ENCODE measurements around the gene MCU. TPM values are rescaled to one million over a fixed set of nuclear protein-coding genes. Genes with fewer than 3 reads are reported as not detected.

Gene MCU
- total and polyA plus RNA-seq, 10 of the 15 experiments (the other 5 are each of a cell fraction or from before 2014, with no cell fraction given): 5.1 to 49.1 (median 17.9) TPM

DNA sequence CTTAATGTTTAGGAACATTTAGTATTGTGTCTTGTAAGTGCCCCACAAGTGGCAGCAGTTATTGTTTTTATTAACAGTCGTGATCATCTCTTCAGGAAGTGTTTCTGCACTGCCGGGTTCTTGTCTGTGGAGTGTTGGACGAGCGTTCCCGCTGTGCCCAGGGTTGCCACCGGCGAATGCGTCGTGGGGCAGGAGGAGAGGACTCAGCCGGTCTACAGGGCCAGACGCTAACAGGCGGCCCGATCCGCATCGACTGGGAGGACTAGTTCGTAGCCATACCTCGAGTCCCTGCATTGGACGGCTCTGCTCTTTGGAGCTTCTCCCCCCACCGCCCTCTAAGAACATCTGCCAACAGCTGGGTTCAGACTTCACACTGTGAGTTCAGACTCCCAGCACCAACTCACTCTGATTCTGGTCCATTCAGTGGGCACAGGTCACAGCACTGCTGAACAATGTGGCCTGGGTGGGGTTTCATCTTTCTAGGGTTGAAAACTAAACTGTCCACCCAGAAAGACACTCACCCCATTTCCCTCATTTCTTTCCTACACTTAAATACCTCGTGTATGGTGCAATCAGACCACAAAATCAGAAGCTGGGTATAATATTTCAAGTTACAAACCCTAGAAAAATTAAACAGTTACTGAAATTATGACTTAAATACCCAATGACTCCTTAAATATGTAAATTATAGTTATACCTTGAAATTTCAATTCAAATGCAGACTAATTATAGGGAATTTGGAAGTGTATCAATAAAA is 240.5 kb downstream of the MCU start:
- DNase-seq (ENCODE audit: low read depth, low spot score) (no peak), ATAC-seq (no peak), FAIRE-seq (no peak)
- no peak overlapping the region for H3K4me3 ChIP-seq
- CTCF ChIA-PET: interaction anchor here (0.6 kb wide), 1 partner anchor 127 kb away, joined by 4 read pairs; no protein-coding TSS in a partner anchor
- H4K20me1 ChIP-seq (ENCODE audit: control insufficient read depth, insufficient read depth): no peaks in the 10 kb centered on the region
- no peaks in the 10 kb centered on the region for H3K79me2 ChIP-seq (ENCODE audit: control insufficient read depth, insufficient read depth, low read length)
- TF ChIP-seq RFX5 (IDR thresholded peaks at IDR 0.05; ENCODE audit: low read depth, low read length): no peak
- TF ChIP-seq IKZF2 (IDR thresholded peaks at IDR 0.05): no peak
- no peak for TF ChIP-seq POLR2A (IDR thresholded peaks at IDR 0.05; ENCODE audit: low read depth, low read length)
- no peak for TF ChIP-seq EP300 (IDR thresholded peaks at IDR 0.05; ENCODE audit: borderline replicate concordance in 1 of 2, control insufficient read depth in 1 of 2, low read depth in 2 of 2, low read length in 2 of 2)
- TF ChIP-seq, protein P1, sequence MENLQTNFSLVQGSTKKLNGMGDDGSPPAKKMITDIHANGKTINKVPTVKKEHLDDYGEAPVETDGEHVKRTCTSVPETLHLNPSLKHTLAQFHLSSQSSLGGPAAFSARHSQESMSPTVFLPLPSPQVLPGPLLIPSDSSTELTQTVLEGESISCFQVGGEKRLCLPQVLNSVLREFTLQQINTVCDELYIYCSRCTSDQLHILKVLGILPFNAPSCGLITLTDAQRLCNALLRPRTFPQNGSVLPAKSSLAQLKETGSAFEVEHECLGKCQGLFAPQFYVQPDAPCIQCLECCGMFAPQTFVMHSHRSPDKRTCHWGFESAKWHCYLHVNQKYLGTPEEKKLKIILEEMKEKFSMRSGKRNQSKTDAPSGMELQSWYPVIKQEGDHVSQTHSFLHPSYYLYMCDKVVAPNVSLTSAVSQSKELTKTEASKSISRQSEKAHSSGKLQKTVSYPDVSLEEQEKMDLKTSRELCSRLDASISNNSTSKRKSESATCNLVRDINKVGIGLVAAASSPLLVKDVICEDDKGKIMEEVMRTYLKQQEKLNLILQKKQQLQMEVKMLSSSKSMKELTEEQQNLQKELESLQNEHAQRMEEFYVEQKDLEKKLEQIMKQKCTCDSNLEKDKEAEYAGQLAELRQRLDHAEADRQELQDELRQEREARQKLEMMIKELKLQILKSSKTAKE (IDR thresholded peaks at IDR 0.05; ENCODE audit: low read depth, poor library complexity, severe bottlenecking): no peak
- no peak for TF ChIP-seq TAF1 (IDR thresholded peaks at IDR 0.05; ENCODE audit: borderline replicate concordance, low read depth, low read length)
- TF ChIP-seq SREBF2 (IDR thresholded peaks at IDR 0.05; ENCODE audit: low read length): no peak
- no peak for TF ChIP-seq BCL11A (IDR thresholded peaks at IDR 0.05; ENCODE audit: low read depth, low read length)
- TF ChIP-seq STAT1 (conservative IDR thresholded peaks at IDR 0.05): no peak
- no peak for TF ChIP-seq ZNF274 (IDR thresholded peaks at IDR 0.05; ENCODE audit: insufficient read depth, insufficient read length)
- TF ChIP-seq CHD4 (IDR thresholded peaks at IDR 0.05): no peak
- TF ChIP-seq MEF2A (IDR thresholded peaks at IDR 0.05; ENCODE audit: insufficient read depth, low read depth, low read length): no peak
- TF ChIP-seq, protein P2, sequence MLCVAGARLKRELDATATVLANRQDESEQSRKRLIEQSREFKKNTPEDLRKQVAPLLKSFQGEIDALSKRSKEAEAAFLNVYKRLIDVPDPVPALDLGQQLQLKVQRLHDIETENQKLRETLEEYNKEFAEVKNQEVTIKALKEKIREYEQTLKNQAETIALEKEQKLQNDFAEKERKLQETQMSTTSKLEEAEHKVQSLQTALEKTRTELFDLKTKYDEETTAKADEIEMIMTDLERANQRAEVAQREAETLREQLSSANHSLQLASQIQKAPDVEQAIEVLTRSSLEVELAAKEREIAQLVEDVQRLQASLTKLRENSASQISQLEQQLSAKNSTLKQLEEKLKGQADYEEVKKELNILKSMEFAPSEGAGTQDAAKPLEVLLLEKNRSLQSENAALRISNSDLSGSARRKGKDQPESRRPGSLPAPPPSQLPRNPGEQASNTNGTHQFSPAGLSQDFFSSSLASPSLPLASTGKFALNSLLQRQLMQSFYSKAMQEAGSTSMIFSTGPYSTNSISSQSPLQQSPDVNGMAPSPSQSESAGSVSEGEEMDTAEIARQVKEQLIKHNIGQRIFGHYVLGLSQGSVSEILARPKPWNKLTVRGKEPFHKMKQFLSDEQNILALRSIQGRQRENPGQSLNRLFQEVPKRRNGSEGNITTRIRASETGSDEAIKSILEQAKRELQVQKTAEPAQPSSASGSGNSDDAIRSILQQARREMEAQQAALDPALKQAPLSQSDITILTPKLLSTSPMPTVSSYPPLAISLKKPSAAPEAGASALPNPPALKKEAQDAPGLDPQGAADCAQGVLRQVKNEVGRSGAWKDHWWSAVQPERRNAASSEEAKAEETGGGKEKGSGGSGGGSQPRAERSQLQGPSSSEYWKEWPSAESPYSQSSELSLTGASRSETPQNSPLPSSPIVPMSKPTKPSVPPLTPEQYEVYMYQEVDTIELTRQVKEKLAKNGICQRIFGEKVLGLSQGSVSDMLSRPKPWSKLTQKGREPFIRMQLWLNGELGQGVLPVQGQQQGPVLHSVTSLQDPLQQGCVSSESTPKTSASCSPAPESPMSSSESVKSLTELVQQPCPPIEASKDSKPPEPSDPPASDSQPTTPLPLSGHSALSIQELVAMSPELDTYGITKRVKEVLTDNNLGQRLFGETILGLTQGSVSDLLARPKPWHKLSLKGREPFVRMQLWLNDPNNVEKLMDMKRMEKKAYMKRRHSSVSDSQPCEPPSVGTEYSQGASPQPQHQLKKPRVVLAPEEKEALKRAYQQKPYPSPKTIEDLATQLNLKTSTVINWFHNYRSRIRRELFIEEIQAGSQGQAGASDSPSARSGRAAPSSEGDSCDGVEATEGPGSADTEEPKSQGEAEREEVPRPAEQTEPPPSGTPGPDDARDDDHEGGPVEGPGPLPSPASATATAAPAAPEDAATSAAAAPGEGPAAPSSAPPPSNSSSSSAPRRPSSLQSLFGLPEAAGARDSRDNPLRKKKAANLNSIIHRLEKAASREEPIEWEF (IDR thresholded peaks at IDR 0.05; ENCODE audit: insufficient replicate concordance, low read depth, low read length): no peak
- TF ChIP-seq JUNB (IDR thresholded peaks at IDR 0.05): no peak
- no peak for TF ChIP-seq WRNIP1 (IDR thresholded peaks at IDR 0.05; ENCODE audit: borderline replicate concordance, low read depth, low read length)
- TF ChIP-seq NFYB (IDR thresholded peaks at IDR 0.05; ENCODE audit: insufficient read depth, low read depth, low read length): no peak
- TF ChIP-seq FOXK2 (IDR thresholded peaks at IDR 0.05): no peak
- no TSS peak for BruUV-seq (replicated peaks)
- RAD21 ChIA-PET (ENCODE audit: unreplicated experiment): no interaction called here
- H3K4me2 ChIP-seq (ENCODE audit: control insufficient read depth, insufficient read depth): no peak overlapping the region
- no peaks in the 10 kb centered on the region for H3K9me3 ChIP-seq (replicated peaks; ENCODE audit: control insufficient read depth, insufficient read depth, low read length)
- POLR2A ChIA-PET: no interaction called here
- H3K9ac ChIP-seq (ENCODE audit: control insufficient read depth, insufficient read depth, low read length): no peak overlapping the region
- WGBS (ENCODE audit: insufficient coverage, insufficient replicate concordance, low lambda C conversion rate, missing lambda C conversion rate): 68% methylated on average over 20 of the region's 20 CpGs
- no peaks in the 10 kb centered on the region for H3K36me3 ChIP-seq (ENCODE audit: control insufficient read depth in 2 of 2, insufficient read depth in 2 of 2, low read length in 1 of 2)
- H3K27me3 ChIP-seq (replicated peaks in 1 of 2; ENCODE audit: control insufficient read depth in 2 of 2, insufficient read depth in 2 of 2, low read length in 1 of 2): no peaks in the 10 kb centered on the region
- SMC1A ChIA-PET (ENCODE audit: uncharacterized antibody, unreplicated experiment): no interaction called here
- intact Hi-C loops (cut with micrococcal nuclease; ENCODE audit: unreplicated experiment): no loop called here
- in situ Hi-C loops (cut with MboI): no loop called here
- no peak overlapping the region for H2AFZ ChIP-seq (ENCODE audit: control insufficient read depth, low read depth, low read length)
- no peaks in the 10 kb centered on the region for H3K4me1 ChIP-seq (ENCODE audit: control insufficient read depth, insufficient read depth, low read length)
- no peak overlapping the region for H3K27ac ChIP-seq (ENCODE audit: control insufficient read depth, insufficient read depth)

Data from GM12878 (cell line).